WI38 (cell line): ENCODE data around the gene ARL6IP4.

Source experiments
- H3K4me3 ChIP-seq: 2 replicates; pipeline ENCODE4 v1.5.1; 2011; ENCODE audit warnings: low read depth, mild to moderate bottlenecking, control low read depth, low read length
- TF ChIP-seq, protein P1 (sequence below): IDR thresholded peaks from 2 replicates; pipeline ENCODE4 v1.5.1; 2012; ENCODE audit warnings: low read depth, mild to moderate bottlenecking, control low read depth, low read length

Gene ARL6IP4

GRCh38 chr12:122959566-122960192 lies 20.8 kb upstream of the ARL6IP4 start:
- H3K4me3 ChIP-seq, result no peak overlapping the region
- TF ChIP-seq, protein P1, sequence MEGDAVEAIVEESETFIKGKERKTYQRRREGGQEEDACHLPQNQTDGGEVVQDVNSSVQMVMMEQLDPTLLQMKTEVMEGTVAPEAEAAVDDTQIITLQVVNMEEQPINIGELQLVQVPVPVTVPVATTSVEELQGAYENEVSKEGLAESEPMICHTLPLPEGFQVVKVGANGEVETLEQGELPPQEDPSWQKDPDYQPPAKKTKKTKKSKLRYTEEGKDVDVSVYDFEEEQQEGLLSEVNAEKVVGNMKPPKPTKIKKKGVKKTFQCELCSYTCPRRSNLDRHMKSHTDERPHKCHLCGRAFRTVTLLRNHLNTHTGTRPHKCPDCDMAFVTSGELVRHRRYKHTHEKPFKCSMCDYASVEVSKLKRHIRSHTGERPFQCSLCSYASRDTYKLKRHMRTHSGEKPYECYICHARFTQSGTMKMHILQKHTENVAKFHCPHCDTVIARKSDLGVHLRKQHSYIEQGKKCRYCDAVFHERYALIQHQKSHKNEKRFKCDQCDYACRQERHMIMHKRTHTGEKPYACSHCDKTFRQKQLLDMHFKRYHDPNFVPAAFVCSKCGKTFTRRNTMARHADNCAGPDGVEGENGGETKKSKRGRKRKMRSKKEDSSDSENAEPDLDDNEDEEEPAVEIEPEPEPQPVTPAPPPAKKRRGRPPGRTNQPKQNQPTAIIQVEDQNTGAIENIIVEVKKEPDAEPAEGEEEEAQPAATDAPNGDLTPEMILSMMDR, result no peak

DNA sequence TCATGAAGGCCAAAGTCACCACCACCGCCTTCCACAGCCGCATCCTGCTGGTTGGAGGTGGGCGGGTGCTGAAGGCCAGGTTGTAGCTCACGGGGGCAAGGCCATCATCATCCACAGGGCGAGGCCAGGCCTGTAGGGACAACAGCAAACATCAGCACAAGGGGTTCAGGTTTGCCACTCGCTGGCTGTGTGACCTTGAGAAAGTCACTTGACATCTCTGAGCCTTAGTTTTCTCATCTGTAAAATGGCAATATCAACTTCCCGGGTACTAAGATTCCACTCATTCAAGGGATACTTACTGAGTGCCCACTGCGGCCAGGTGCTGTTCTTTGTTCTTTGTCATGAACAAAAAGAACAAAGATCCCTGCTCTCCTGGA lies 20.3 kb upstream of the ARL6IP4 start:
- no peak overlapping the region for H3K4me3 ChIP-seq
- TF ChIP-seq, protein P1, result no peak

DNA sequence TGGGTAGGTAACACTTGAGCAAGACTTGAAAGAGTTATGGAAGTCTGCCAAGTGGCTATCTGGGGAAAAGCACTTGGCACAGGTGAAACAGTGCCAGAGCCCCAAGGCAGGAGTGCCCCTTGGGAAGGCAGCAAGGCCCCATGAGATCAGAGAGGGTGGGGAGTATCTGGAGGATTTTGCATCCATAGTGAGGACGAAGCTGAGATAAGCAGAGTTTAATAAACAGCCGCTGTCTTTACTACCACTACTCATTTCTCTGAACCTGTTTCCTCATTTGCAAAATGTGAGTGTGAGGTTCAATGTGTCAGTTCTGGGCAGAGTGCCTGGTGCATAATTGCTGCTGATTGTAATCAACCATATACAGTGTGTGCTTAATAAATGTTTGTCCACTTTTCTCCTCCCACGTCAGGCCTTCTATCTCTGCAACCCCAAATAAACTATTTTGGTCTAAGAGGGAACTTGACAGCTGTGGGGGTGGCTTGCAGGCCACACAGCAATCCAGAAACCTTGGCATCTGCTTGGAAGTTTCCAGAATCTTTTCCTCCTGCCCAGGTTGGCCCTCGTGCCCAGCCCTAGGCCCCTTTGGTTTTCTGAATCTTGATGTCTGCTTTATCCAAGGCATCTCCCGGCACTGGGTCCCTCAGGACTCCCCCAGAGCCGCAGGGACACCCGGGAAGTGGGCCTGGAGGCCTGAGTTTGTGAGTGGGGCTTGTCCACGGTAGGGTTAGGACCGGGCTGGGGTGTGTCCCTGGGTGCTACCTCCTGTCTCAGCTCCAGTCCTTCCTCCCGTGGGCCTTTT lies 18.8 kb upstream of the ARL6IP4 start:
- TF ChIP-seq, protein P1, result no peak
- H3K4me3 ChIP-seq, result no peak overlapping the region

- no peak overlapping the region for H3K4me3 ChIP-seq
- TF ChIP-seq, protein P1, result no peak
Measured at GRCh38 chr12:122963941-122964265, 16.6 kb upstream of the ARL6IP4 start.

DNA sequence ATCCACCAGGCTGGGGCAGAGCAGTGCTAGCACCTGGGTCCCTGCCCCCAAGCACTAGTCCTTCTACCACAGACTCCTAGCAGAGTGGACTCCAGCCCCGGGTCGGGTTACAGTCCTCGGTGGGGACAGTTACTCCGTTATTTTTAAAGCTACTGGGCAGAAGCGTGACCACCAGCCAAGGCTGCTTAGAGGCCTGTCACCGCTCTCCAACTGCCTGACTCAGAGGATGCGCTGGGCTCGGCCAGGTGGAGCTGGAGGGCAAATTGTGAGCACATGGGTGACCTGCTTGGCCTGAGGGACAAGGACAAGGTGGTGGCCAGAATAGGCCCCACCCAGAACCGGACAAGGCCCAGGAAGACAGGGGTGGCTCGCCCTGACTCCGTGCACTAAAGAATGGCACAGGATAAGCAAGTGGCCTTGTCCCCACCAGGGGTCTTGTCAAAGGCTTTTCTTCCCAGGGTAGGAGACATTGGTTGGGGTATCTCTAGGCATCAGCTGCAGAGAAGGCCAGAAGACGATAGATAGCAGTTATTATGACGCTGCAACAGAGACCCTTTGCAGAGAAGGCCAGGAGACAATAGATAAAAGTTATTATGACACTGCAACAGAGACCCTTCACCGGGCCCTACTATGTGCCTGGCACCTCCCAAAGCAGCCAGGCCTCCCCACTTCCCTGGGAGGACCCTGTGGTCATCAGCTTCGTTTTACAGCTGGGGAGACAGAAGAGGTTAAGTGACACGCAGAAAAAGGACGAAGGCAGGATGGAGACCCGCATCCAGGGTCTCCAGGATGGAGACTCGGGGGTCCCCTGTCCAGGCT lies 15.8 kb upstream of the ARL6IP4 start:
- TF ChIP-seq, protein P1, result no peak
- no peak overlapping the region for H3K4me3 ChIP-seq

- TF ChIP-seq, protein P1, result no peak
- H3K4me3 ChIP-seq, result peak overlapping the region; percentile 67
Measured at GRCh38 chr12:122965321-122965751, 15.1 kb upstream of the ARL6IP4 start.
